ENCODE results near the gene THOC5. TPM values are rescaled to one million over a fixed set of nuclear protein-coding genes. Genes with fewer than 3 reads are reported as not detected.
"Not testable (repeated sequence)": the region's sequence is repeated elsewhere in the genome, so short reads cannot be mapped to it uniquely, and the experiment has no call there.

Gene THOC5
- total RNA-seq, 2 experiments from 2014 or later, result 35.9 to 56.7 TPM

- no peaks in the 10 kb centered on the region for H3K4me1 ChIP-seq (ENCODE audit: insufficient read depth, low read length, poor library complexity, severe bottlenecking)
- H3K79me2 ChIP-seq (ENCODE audit: insufficient read depth, low read depth, low read length), result no peaks in the 10 kb centered on the region
- no TSS peak for BruUV-seq (replicated peaks)
- H3K4me2 ChIP-seq (ENCODE audit: low read length), result no peak overlapping the region
- no peak overlapping the region for H3K27ac ChIP-seq (ENCODE audit: low read depth, low read length, poor library complexity, severe bottlenecking)
- no peaks in the 10 kb centered on the region for H3K36me3 ChIP-seq (ENCODE audit: insufficient read depth, low read length)
- no peaks in the 10 kb centered on the region; the same call in 1 of the 2 replicates for H3K9me3 ChIP-seq (ENCODE audit: low read length)
- intact Hi-C loops (cut with micrococcal nuclease; ENCODE audit: unreplicated experiment), result no loop called here
- ChIA-PET POLR2A (interaction anchor here (0.6 to 1.1 kb wide), 4 partner anchors 16 to 901 kb away, joined by 3 to 5 read pairs (median 4); partner anchors contain the start of gene THOC5), CTCF (ENCODE audit: unreplicated experiment) (interaction anchor here (0.6 kb wide), 1 partner anchor 240 kb away, joined by 4 read pairs; no protein-coding TSS in a partner anchor)
- no peak overlapping the region for H3K4me3 ChIP-seq (ENCODE audit: low read depth, low read length, poor library complexity, severe bottlenecking)
- H4K20me1 ChIP-seq (ENCODE audit: insufficient read depth, low read length), result no peaks in the 10 kb centered on the region
- no peak for DNase-seq (ENCODE audit: low spot score)
- TF ChIP-seq EZH2phosphoT487 (IDR thresholded peaks at IDR 0.05; ENCODE audit: borderline replicate concordance, low read depth, low read length), result no peak
- TF ChIP-seq CTCF (conservative IDR thresholded peaks at IDR 0.05; ENCODE audit: low read length), result no peak
- H3K9me2 ChIP-seq (ENCODE audit: insufficient read depth, low read length), result no peaks in the 10 kb centered on the region
- H2AFZ ChIP-seq (ENCODE audit: low read length), result no peak overlapping the region
These were observed 34.6 kb upstream of the THOC5 start for GRCh38 chr22:29587938-29588699.

- H3K4me2 ChIP-seq (ENCODE audit: low read length); H3K36me3 ChIP-seq (ENCODE audit: insufficient read depth, low read length); H4K20me1 ChIP-seq (ENCODE audit: insufficient read depth, low read length); H3K4me3 ChIP-seq (ENCODE audit: low read depth, low read length, poor library complexity, severe bottlenecking); POLR2A ChIA-PET; H3K4me1 ChIP-seq (ENCODE audit: insufficient read depth, low read length, poor library complexity, severe bottlenecking); H3K9me3 ChIP-seq (ENCODE audit: low read length); H3K79me2 ChIP-seq (ENCODE audit: insufficient read depth, low read depth, low read length); H2AFZ ChIP-seq (ENCODE audit: low read length); H3K9me2 ChIP-seq (ENCODE audit: insufficient read depth, low read length); H3K27ac ChIP-seq (ENCODE audit: low read depth, low read length, poor library complexity, severe bottlenecking); intact Hi-C loops (cut with micrococcal nuclease; ENCODE audit: unreplicated experiment); DNase-seq (ENCODE audit: low spot score); CTCF ChIA-PET (ENCODE audit: unreplicated experiment); BruUV-seq (replicated peaks): not testable (repeated sequence)
These were observed 32.7 kb upstream of the THOC5 start for GRCh38 chr22:29586193-29586705.

- BruUV-seq (replicated peaks), result no TSS peak
- DNase-seq (ENCODE audit: low spot score), result no peak
- H3K4me2 ChIP-seq (ENCODE audit: low read length), result no peak overlapping the region
- POLR2A ChIA-PET, result interaction anchor here (0.7 kb wide), 1 partner anchor 9 kb away, joined by 10 read pairs; no protein-coding TSS in a partner anchor
- no peaks in the 10 kb centered on the region for H3K79me2 ChIP-seq (ENCODE audit: insufficient read depth, low read depth, low read length)
- H3K9me3 ChIP-seq (ENCODE audit: low read length), result no peaks in the 10 kb centered on the region; the same call in 1 of the 2 replicates
- H3K27ac ChIP-seq (ENCODE audit: low read depth, low read length, poor library complexity, severe bottlenecking), result no peak overlapping the region
- peaks cover 5% of the 10 kb centered on the region for H3K4me1 ChIP-seq (ENCODE audit: insufficient read depth, low read length, poor library complexity, severe bottlenecking)
- H3K4me3 ChIP-seq (ENCODE audit: low read depth, low read length, poor library complexity, severe bottlenecking), result no peak overlapping the region
- H3K36me3 ChIP-seq (ENCODE audit: insufficient read depth, low read length), result no peaks in the 10 kb centered on the region
- TF ChIP-seq CTCF (conservative IDR thresholded peaks at IDR 0.05; ENCODE audit: low read length) (no peak), EZH2phosphoT487 (IDR thresholded peaks at IDR 0.05; ENCODE audit: borderline replicate concordance, low read depth, low read length) (no peak)
- intact Hi-C loops (cut with micrococcal nuclease; ENCODE audit: unreplicated experiment), result no loop called here
- H3K9me2 ChIP-seq (ENCODE audit: insufficient read depth, low read length), result no peaks in the 10 kb centered on the region
- no peaks in the 10 kb centered on the region for H4K20me1 ChIP-seq (ENCODE audit: insufficient read depth, low read length)
- CTCF ChIA-PET (ENCODE audit: unreplicated experiment), result interaction anchor here (0.6 kb wide), 1 partner anchor 1022 kb away, joined by 4 read pairs; the partner anchor contains the start of gene TCN2
- no peak overlapping the region for H2AFZ ChIP-seq (ENCODE audit: low read length)
These were observed 31.4 kb upstream of the THOC5 start for GRCh38 chr22:29584975-29585374.

All from OCI-LY7 (cell line).